ENCODE data around the gene MYH15. TPM values are rescaled to one million over a fixed set of nuclear protein-coding genes. Genes with fewer than 3 reads are reported as not detected.

Gene MYH15
- total RNA-seq, 1 experiment from 2014 or later, result 1.2 TPM

DNA sequence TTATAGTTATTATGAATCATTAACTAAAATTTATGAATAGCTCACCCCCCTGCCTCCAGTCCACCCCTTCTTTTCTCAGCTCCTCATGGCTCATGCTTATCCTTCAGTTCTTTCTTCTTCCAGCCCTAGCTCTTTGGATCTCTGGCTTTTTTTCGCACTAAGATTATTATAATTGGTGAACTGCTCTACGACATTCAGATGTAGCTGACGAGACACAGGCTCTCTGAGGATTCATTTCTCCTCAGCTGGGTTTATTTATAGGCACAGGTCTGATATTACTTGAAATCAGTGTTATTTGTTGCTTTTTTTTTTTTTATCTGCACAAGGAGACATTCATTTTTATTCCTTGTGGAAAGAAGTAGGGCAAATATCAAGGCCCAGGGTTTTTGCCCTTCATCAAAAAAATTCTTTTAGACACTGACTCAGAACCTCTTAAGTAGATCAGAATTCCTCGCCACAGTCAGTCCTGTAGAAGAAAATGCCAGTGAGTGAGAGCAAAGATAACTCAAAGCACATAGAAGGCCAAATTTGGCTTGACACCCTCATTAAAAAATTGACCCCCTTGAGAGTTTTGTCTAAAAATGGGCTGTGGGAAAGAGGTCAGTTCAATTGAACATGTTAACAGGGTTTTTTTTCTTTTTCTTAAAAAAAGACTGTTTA, 106.6 kb downstream of the MYH15 start:
- TF ChIP-seq TCF7L2 (IDR thresholded peaks at IDR 0.05; ENCODE audit: low read depth, low read length) (no peak), SIN3A (IDR thresholded peaks at IDR 0.05; ENCODE audit: borderline replicate concordance, insufficient read depth, low read depth, low read length) (no peak)
- TF ChIP-seq, protein P1, sequence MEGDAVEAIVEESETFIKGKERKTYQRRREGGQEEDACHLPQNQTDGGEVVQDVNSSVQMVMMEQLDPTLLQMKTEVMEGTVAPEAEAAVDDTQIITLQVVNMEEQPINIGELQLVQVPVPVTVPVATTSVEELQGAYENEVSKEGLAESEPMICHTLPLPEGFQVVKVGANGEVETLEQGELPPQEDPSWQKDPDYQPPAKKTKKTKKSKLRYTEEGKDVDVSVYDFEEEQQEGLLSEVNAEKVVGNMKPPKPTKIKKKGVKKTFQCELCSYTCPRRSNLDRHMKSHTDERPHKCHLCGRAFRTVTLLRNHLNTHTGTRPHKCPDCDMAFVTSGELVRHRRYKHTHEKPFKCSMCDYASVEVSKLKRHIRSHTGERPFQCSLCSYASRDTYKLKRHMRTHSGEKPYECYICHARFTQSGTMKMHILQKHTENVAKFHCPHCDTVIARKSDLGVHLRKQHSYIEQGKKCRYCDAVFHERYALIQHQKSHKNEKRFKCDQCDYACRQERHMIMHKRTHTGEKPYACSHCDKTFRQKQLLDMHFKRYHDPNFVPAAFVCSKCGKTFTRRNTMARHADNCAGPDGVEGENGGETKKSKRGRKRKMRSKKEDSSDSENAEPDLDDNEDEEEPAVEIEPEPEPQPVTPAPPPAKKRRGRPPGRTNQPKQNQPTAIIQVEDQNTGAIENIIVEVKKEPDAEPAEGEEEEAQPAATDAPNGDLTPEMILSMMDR (IDR thresholded peaks at IDR 0.05), result no peak
- TF ChIP-seq, protein P2, sequence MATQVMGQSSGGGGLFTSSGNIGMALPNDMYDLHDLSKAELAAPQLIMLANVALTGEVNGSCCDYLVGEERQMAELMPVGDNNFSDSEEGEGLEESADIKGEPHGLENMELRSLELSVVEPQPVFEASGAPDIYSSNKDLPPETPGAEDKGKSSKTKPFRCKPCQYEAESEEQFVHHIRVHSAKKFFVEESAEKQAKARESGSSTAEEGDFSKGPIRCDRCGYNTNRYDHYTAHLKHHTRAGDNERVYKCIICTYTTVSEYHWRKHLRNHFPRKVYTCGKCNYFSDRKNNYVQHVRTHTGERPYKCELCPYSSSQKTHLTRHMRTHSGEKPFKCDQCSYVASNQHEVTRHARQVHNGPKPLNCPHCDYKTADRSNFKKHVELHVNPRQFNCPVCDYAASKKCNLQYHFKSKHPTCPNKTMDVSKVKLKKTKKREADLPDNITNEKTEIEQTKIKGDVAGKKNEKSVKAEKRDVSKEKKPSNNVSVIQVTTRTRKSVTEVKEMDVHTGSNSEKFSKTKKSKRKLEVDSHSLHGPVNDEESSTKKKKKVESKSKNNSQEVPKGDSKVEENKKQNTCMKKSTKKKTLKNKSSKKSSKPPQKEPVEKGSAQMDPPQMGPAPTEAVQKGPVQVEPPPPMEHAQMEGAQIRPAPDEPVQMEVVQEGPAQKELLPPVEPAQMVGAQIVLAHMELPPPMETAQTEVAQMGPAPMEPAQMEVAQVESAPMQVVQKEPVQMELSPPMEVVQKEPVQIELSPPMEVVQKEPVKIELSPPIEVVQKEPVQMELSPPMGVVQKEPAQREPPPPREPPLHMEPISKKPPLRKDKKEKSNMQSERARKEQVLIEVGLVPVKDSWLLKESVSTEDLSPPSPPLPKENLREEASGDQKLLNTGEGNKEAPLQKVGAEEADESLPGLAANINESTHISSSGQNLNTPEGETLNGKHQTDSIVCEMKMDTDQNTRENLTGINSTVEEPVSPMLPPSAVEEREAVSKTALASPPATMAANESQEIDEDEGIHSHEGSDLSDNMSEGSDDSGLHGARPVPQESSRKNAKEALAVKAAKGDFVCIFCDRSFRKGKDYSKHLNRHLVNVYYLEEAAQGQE (IDR thresholded peaks at IDR 0.05; ENCODE audit: insufficient read depth in 1 of 2, low read depth in 2 of 2, low read length in 1 of 2), result no peak
- intact Hi-C loops (cut with micrococcal nuclease; ENCODE audit: unreplicated experiment) (no loop called here), in situ Hi-C loops (cut with HindIII; ENCODE audit: low pct_unique_long_range_greater_than_20kb, low sequenced_read_pairs) (no loop called here)
- H3K4me3 ChIP-seq (ENCODE audit: low read depth in 2 of 2, low read length in 2 of 2), result no peak overlapping the region
- POLR2A ChIA-PET, result interaction anchor here (0.6 kb wide), 1 partner anchor 234 kb away, joined by 3 read pairs; no protein-coding TSS in a partner anchor
- peaks cover 6% of the 10 kb centered on the region; the same call in 1 of the 2 replicates for H3K4me1 ChIP-seq (ENCODE audit: control insufficient read depth, insufficient read depth, low read length)
- CTCF ChIA-PET, result interaction anchor here (0.7 kb wide), 2 partner anchors 335 to 828 kb away, joined by 3 to 4 read pairs; no protein-coding TSS in a partner anchor
- no peaks in the 10 kb centered on the region; the same call in 1 of the 2 replicates for H3K9me3 ChIP-seq (ENCODE audit: control insufficient read depth, insufficient read depth, low read depth, low read length)
- H3K27me3 ChIP-seq (ENCODE audit: control insufficient read depth, insufficient read depth, low read length), result no peaks in the 10 kb centered on the region
- no peak overlapping the region for H3K27ac ChIP-seq (ENCODE audit: low read length)
- DNase-seq (ENCODE audit: low read depth, low spot score) (no peak), ATAC-seq (no peak)
- no peaks in the 10 kb centered on the region for H3K36me3 ChIP-seq (ENCODE audit: control insufficient read depth, insufficient read depth, low read length)
- BruUV-seq (replicated peaks), result no TSS peak

GRCh38 chr3:108403198-108403597, 107.2 kb downstream of the MYH15 start:
- POLR2A ChIA-PET, result interaction anchor here (0.6 kb wide), 1 partner anchor 233 kb away, joined by 3 read pairs; no protein-coding TSS in a partner anchor
- peaks cover 6% of the 10 kb centered on the region; the same call in 1 of the 2 replicates for H3K4me1 ChIP-seq (ENCODE audit: control insufficient read depth, insufficient read depth, low read length)
- no peaks in the 10 kb centered on the region for H3K27me3 ChIP-seq (ENCODE audit: control insufficient read depth, insufficient read depth, low read length)
- no peak overlapping the region for H3K27ac ChIP-seq (ENCODE audit: low read length)
- DNase-seq (ENCODE audit: low read depth, low spot score), result no peak
- no peaks in the 10 kb centered on the region; the same call in 1 of the 2 replicates for H3K9me3 ChIP-seq (ENCODE audit: control insufficient read depth, insufficient read depth, low read depth, low read length)
- no peaks in the 10 kb centered on the region for H3K36me3 ChIP-seq (ENCODE audit: control insufficient read depth, insufficient read depth, low read length)
- TF ChIP-seq TCF7L2 (IDR thresholded peaks at IDR 0.05; ENCODE audit: low read depth, low read length) (no peak), POLR2AphosphoS5 (IDR thresholded peaks at IDR 0.05; ENCODE audit: low read depth, low read length) (no peak), SIN3A (IDR thresholded peaks at IDR 0.05; ENCODE audit: borderline replicate concordance, insufficient read depth, low read depth, low read length) (no peak)
- TF ChIP-seq, protein P1 (IDR thresholded peaks at IDR 0.05), result no peak
- TF ChIP-seq, protein P2 (IDR thresholded peaks at IDR 0.05; ENCODE audit: insufficient read depth in 1 of 2, low read depth in 2 of 2, low read length in 1 of 2), result no peak
- in situ Hi-C loops (cut with HindIII; ENCODE audit: low pct_unique_long_range_greater_than_20kb, low sequenced_read_pairs), result no loop called here
- H3K4me3 ChIP-seq (ENCODE audit: low read depth in 2 of 2, low read length in 2 of 2), result no peak overlapping the region
- CTCF ChIA-PET, result interaction anchor here (0.7 kb wide), 2 partner anchors 335 to 828 kb away, joined by 3 to 4 read pairs; no protein-coding TSS in a partner anchor
- intact Hi-C loops (cut with micrococcal nuclease; ENCODE audit: unreplicated experiment), result no loop called here
- no peak for ATAC-seq
- no TSS peak for BruUV-seq (replicated peaks)
